Measurements from ENCODE around the gene TMEM54.

DNA sequence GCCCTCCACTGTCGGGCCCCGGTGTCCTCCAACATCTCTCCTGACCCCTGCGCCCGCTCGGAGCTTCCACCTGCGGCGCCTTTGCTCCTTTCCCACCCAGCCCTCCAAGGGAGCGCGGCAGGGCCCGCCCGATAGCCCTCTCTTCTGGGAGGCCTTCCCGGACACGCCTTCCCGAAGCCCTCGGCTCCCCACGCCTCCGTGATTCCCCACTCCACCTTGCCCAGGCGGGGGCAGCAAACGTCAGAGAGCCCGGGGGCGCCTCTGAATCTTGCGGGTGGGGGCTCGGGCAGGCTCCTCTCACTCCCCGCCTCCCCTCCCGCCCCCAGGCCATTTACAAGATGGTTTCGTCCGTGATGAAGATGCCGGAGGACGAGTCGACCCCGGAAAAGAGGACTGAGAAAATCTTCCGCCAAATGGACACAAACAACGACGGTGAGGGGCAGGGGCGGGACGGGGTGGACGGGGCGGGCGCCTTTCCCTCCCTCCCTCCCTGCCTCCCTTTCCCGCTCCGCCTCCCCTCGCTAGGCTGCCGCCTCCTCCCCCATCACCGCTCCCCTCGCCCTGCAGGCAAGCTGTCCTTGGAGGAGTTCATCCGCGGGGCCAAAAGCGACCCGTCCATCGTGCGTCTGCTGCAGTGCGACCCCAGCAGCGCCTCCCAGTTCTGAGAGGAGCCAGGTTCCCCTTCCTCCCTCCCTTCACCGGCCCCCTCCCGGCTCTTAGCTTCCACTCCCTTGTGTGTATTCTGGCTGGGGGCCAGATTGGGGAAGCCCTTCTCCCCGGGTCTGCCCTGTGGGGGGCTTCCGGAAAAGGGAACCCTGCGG is 7.8 kb downstream of the TMEM54 start:
- TF ChIP-seq, protein P1, sequence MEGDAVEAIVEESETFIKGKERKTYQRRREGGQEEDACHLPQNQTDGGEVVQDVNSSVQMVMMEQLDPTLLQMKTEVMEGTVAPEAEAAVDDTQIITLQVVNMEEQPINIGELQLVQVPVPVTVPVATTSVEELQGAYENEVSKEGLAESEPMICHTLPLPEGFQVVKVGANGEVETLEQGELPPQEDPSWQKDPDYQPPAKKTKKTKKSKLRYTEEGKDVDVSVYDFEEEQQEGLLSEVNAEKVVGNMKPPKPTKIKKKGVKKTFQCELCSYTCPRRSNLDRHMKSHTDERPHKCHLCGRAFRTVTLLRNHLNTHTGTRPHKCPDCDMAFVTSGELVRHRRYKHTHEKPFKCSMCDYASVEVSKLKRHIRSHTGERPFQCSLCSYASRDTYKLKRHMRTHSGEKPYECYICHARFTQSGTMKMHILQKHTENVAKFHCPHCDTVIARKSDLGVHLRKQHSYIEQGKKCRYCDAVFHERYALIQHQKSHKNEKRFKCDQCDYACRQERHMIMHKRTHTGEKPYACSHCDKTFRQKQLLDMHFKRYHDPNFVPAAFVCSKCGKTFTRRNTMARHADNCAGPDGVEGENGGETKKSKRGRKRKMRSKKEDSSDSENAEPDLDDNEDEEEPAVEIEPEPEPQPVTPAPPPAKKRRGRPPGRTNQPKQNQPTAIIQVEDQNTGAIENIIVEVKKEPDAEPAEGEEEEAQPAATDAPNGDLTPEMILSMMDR (IDR thresholded peaks at IDR 0.05): peak; percentile 80; the same call in 1 of the 2 replicates
- TF ChIP-seq, protein P2, sequence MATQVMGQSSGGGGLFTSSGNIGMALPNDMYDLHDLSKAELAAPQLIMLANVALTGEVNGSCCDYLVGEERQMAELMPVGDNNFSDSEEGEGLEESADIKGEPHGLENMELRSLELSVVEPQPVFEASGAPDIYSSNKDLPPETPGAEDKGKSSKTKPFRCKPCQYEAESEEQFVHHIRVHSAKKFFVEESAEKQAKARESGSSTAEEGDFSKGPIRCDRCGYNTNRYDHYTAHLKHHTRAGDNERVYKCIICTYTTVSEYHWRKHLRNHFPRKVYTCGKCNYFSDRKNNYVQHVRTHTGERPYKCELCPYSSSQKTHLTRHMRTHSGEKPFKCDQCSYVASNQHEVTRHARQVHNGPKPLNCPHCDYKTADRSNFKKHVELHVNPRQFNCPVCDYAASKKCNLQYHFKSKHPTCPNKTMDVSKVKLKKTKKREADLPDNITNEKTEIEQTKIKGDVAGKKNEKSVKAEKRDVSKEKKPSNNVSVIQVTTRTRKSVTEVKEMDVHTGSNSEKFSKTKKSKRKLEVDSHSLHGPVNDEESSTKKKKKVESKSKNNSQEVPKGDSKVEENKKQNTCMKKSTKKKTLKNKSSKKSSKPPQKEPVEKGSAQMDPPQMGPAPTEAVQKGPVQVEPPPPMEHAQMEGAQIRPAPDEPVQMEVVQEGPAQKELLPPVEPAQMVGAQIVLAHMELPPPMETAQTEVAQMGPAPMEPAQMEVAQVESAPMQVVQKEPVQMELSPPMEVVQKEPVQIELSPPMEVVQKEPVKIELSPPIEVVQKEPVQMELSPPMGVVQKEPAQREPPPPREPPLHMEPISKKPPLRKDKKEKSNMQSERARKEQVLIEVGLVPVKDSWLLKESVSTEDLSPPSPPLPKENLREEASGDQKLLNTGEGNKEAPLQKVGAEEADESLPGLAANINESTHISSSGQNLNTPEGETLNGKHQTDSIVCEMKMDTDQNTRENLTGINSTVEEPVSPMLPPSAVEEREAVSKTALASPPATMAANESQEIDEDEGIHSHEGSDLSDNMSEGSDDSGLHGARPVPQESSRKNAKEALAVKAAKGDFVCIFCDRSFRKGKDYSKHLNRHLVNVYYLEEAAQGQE (IDR thresholded peaks at IDR 0.05; ENCODE audit: insufficient read depth in 1 of 2, low read depth in 2 of 2, low read length in 1 of 2): no peak
- no peak for TF ChIP-seq POLR2AphosphoS5 (IDR thresholded peaks at IDR 0.05; ENCODE audit: low read depth, low read length)
- no peak for TF ChIP-seq SIN3A (IDR thresholded peaks at IDR 0.05; ENCODE audit: borderline replicate concordance, insufficient read depth, low read depth, low read length)

All from Panc1 (cell line).